HepG2 (cell line): Measurements from ENCODE around the gene SHLD1. TPM values are rescaled to one million over a fixed set of nuclear protein-coding genes. Genes with fewer than 3 reads are reported as not detected.

Experiments
- CENPT ChIP-seq: sonication (generic); formaldehyde crosslinking; IDR thresholded peaks from 2 replicates; pipeline ENCODE4 v1.8.0; 2022; ENCODE audit warnings: low read depth, mild to moderate bottlenecking, moderate library complexity, missing genetic modification reagents
- PBX3 ChIP-seq: sonication (generic); formaldehyde crosslinking; IDR thresholded peaks from 2 replicates; pipeline ENCODE4 v1.8.1; 2023; ENCODE audit warnings: missing genetic modification reagents, inconsistent platforms, borderline replicate concordance
- PHB2 ChIP-seq: fragments of 450-650 bp; IDR thresholded peaks from 2 replicates; pipeline ENCODE4 v1.6.1; 2018; ENCODE audit not compliant: partially characterized antibody
- PHF8 ChIP-seq: sonication (generic); formaldehyde crosslinking; IDR thresholded peaks from 2 replicates; pipeline ENCODE4 v1.5.0; 2020; ENCODE audit warnings: missing genetic modification reagents
- SATB2 ChIP-seq: sonication (generic); formaldehyde crosslinking; IDR thresholded peaks from 2 replicates; pipeline ENCODE4 v1.5.0; 2020; ENCODE audit warnings: missing genetic modification reagents
- SOX5 ChIP-seq: IDR thresholded peaks from 2 replicates; pipeline ENCODE4 v1.6.1; 2016; ENCODE audit warnings: borderline replicate concordance
- YEATS4 ChIP-seq: sonication (generic); formaldehyde crosslinking; IDR thresholded peaks from 2 replicates; pipeline ENCODE4 v1.4.0; 2020; ENCODE audit warnings: missing genetic modification reagents, borderline replicate concordance
- ZBTB46 ChIP-seq: sonication (generic); formaldehyde crosslinking; IDR thresholded peaks from 2 replicates; pipeline ENCODE4 v1.4.0; 2020; ENCODE audit warnings: mild to moderate bottlenecking, missing genetic modification reagents, borderline replicate concordance
- ZHX2 ChIP-seq, 2 experiments: sonication (generic) in 1 of 2; formaldehyde crosslinking in 1 of 2; IDR thresholded peaks; 2 replicates each; pipeline versions ENCODE4 v1.6.1 to v1.9.0; 2014 to 2022; ENCODE audit warnings: antibody characterized with exemption in 1 of 2, borderline replicate concordance in 1 of 2, inconsistent platforms in 1 of 2, low read depth in 1 of 2, missing genetic modification reagents in 1 of 2
- ZNF317 ChIP-seq: sonication (generic); formaldehyde crosslinking; IDR thresholded peaks from 2 replicates; pipeline ENCODE4 v1.5.0; 2020; ENCODE audit warnings: mild to moderate bottlenecking, missing genetic modification reagents
- ZNF503 ChIP-seq: sonication (generic); formaldehyde crosslinking; IDR thresholded peaks from 2 replicates; pipeline ENCODE4 v1.4.0; 2020; ENCODE audit warnings: missing genetic modification reagents
- ZNF558 ChIP-seq: sonication (generic); formaldehyde crosslinking; IDR thresholded peaks from 2 replicates; pipeline ENCODE4 v1.9.0; 2022; ENCODE audit warnings: mild to moderate bottlenecking, missing genetic modification reagents, borderline replicate concordance
- ZNF83 ChIP-seq: sonication (generic); formaldehyde crosslinking; IDR thresholded peaks from 2 replicates; pipeline ENCODE4 v1.4.0; 2020; ENCODE audit warnings: missing genetic modification reagents, mild to moderate bottlenecking, borderline replicate concordance
- polyA plus RNA-seq, 8 experiments: library from polyadenylated mRNA; depleted of rRNA in 3 of 8; stranded (reverse) in 7 of 8; unstranded in 1 of 8; fragments of >200 nt; fragmentation: Illumina TruSeq in 4 of 8; extraction: Trizol in 4 of 8; gene quantifications; 2 replicates each; pipeline versions ENCODE4 v1.2.1 to v1.2.3, GENCODE V29; 2011 to 2016; ENCODE audit warnings: low read depth in 4 of 8, missing spikeins in 1 of 8, mixed read lengths in 1 of 8; ENCODE audit not compliant: insufficient read depth in 1 of 8
- total RNA-seq, 5 experiments: library from RNA; depleted of rRNA; stranded (reverse); fragments of >200 nt; fragmentation: Illumina TruSeq; extraction: Trizol; gene quantifications; 2 replicates each; pipeline ENCODE4 v1.2.3, GENCODE V29; 2016; ENCODE audit warnings: low read depth in 1 of 5

Gene SHLD1
- total and polyA plus RNA-seq, 2 of the 13 experiments (the other 11 are each of a cell fraction or from before 2014, with no cell fraction given), result 8.9 to 10.0 TPM

GRCh38 chr20:5788385-5788895 is 38.2 kb downstream of the SHLD1 start (continued):
- no peak for TF ChIP-seq ZHX2 (IDR thresholded peaks at IDR 0.05; ENCODE audit: low read depth)
- no peak for TF ChIP-seq ZHX2 (CRISPR knock-in tag; IDR thresholded peaks at IDR 0.05; ENCODE audit: borderline replicate concordance)
- no peak for TF ChIP-seq ZNF317 (CRISPR knock-in tag)
- peak; percentile 43; the same call in 1 of the 2 replicates for TF ChIP-seq SOX5
- no peak for TF ChIP-seq PHF8 (CRISPR knock-in tag)
- TF ChIP-seq SATB2 (CRISPR knock-in tag), result no peak
- 0 out of 2 replicates have a peak, but pooled peaks have one; percentile 21 for TF ChIP-seq PBX3 (CRISPR knock-in tag)
- no peak for TF ChIP-seq CENPT (CRISPR knock-in tag)
- TF ChIP-seq ZNF83 (CRISPR knock-in tag), result no peak
- TF ChIP-seq YEATS4 (CRISPR knock-in tag), result no peak
- no peak for TF ChIP-seq ZBTB46 (CRISPR knock-in tag)
- TF ChIP-seq ZNF558 (CRISPR knock-in tag), result 0 out of 2 replicates have a peak, but pooled peaks have one; percentile 63
- no peak for TF ChIP-seq ZNF503
- no peak for TF ChIP-seq PHB2
